Ovary (tissue), 9 donors: ENCODE data around the gene RDH11. TPM values are rescaled to one million over a fixed set of nuclear protein-coding genes. Genes with fewer than 3 reads are reported as not detected.
A peak's percentile ranks its signal among the peaks of the same experiment; 100 is the strongest.

ENCODE experiments used
- DNase-seq, 5 donors: peaks; one replicate each; pipeline ENCODE4 v3.0.0-alpha.2; 2019 to 2020
- H3K27ac ChIP-seq, 2 donors: fragments of 200-600 bp; one replicate each; pipeline versions ENCODE4 v1.5.1 to v1.8.0; 2019 to 2022
- H3K27me3 ChIP-seq: fragments of 200-600 bp; one replicate; pipeline ENCODE4 v1.8.0; 2022
- H3K36me3 ChIP-seq: fragments of 200-600 bp; sonication (generic); one replicate; pipeline ENCODE4 v1.5.1; 2019
- H3K4me1 ChIP-seq: one replicate; pipeline ENCODE4 v1.8.1; 2013; ENCODE audit warnings: mild to moderate bottlenecking, moderate library complexity; ENCODE audit not compliant: insufficient read depth
- H3K4me3 ChIP-seq: fragments of 200-600 bp; sonication (generic); one replicate; pipeline ENCODE4 v1.5.1; 2017
- H3K9me3 ChIP-seq, 2 donors: fragments of 200-600 bp in 1 of 2; sonication (generic) in 1 of 2; one replicate each; pipeline versions ENCODE4 v1.5.1 to v1.8.1; 2013 to 2019; ENCODE audit warnings: mild to moderate bottlenecking in 1 of 2, moderate library complexity in 1 of 2
- EP300 ChIP-seq: sonication (generic); formaldehyde crosslinking; IDR thresholded peaks from one replicate; pipeline ENCODE4 v1.6.1; 2017; ENCODE audit warnings: antibody characterized with exemption
- POLR2A ChIP-seq: fragments of 450-650 bp; IDR thresholded peaks from one replicate; pipeline ENCODE4 v1.6.1; 2017; ENCODE audit warnings: antibody characterized with exemption, mild to moderate bottlenecking, moderate library complexity
- WGBS, 3 donors: extraction: QIAGEN DNeasy Blood & Tissue Kit in 1 of 3; methylation state at CpG; one replicate each; pipeline versions ENCODE4 v1.1.5 to v1.1.7; 2013 to 2017; 5-methylcytosine and 5-hydroxymethylcytosine counted together
- intact Hi-C, 4 donors: fragments of 100-400 bp; cut with DNase I; formaldehyde crosslinking; loops; one replicate each; pipeline versions ENCODE4 v1.11.0 to v1.15.1; 2022 to 2023
- polyA plus RNA-seq, 2 donors: library from polyadenylated mRNA; stranded (reverse); fragments of 200-250 nt in 1 of 2; fragments of 350-450 nt in 1 of 2; fragmentation: Illumina TruSeq in 1 of 2; extraction: RNeasy Lipid Tissue Mini Kit (QIAGEN cat#74804) in 1 of 2; gene quantifications; one replicate each; pipeline ENCODE4 v1.2.3, GENCODE V29; 2013 to 2014
- total RNA-seq, 7 donors: library from RNA; depleted of rRNA in 2 of 7; stranded (reverse); fragments of >200 nt in 2 of 7; fragmentation: NEBNext Ultra II Directional in 3 of 7; extraction: Animal tissue kit (Norgen Biotek cat#: 25700) in 3 of 7; gene quantifications; one replicate each; pipeline versions ENCODE4 v1.1.0 to v1.2.4, GENCODE V29; 2016 to 2023
- TF ChIP-seq, protein P1 (sequence below), 3 donors: fragments of 450-650 bp in 2 of 3; fragments of 200-600 bp in 1 of 3; IDR thresholded peaks; one replicate each; pipeline versions ENCODE4 v1.5.1 to v1.8.0; 2016 to 2022; ENCODE audit warnings: antibody characterized with exemption in 3 of 3, mild to moderate bottlenecking in 1 of 3
- donor health status: DM: no; HTN: no; CAD: no; lungs with moderate emphysema.
- donor health status: DM: no; HTN: no; CAD: no.
- donor health status: Bipolar disorder and iron deficiency.
- donor health status: DM: yes; HTN: yes; CAD: no.
- donor health status: DM: no; HTN: no; CAD: no.
- donor health status: DM: yes; HTN: yes; CAD: no.

RDH11 gene
- total and polyA plus RNA-seq, 9 donors = 30.3 to 90.0 (median 36.6) TPM

GRCh38 chr14:67674139-67674479 lies 21.5 kb downstream of the RDH11 start:
- Histone ChIP-seq H3K27me3 (no peaks in the 10 kb centered on the region), H3K9me3 (no peaks in the 10 kb centered on the region), H3K4me3 (peak overlapping the region; percentile 97), H3K4me1 (peaks cover 6% of the 10 kb centered on the region), H3K36me3 (no peaks in the 10 kb centered on the region), H3K27ac (peak overlapping the region; percentile 92 to 99)
- peak; percentile 45 to 72 (median 64) for DNase-seq
- TF ChIP-seq, protein P1, sequence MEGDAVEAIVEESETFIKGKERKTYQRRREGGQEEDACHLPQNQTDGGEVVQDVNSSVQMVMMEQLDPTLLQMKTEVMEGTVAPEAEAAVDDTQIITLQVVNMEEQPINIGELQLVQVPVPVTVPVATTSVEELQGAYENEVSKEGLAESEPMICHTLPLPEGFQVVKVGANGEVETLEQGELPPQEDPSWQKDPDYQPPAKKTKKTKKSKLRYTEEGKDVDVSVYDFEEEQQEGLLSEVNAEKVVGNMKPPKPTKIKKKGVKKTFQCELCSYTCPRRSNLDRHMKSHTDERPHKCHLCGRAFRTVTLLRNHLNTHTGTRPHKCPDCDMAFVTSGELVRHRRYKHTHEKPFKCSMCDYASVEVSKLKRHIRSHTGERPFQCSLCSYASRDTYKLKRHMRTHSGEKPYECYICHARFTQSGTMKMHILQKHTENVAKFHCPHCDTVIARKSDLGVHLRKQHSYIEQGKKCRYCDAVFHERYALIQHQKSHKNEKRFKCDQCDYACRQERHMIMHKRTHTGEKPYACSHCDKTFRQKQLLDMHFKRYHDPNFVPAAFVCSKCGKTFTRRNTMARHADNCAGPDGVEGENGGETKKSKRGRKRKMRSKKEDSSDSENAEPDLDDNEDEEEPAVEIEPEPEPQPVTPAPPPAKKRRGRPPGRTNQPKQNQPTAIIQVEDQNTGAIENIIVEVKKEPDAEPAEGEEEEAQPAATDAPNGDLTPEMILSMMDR (IDR thresholded peaks at IDR 0.05) = no peak
- TF ChIP-seq POLR2A (no peak), EP300 (no peak)
- intact Hi-C loops = loop anchor here in 1 of 4 donors (5.0 kb wide), 1 partner anchor 72 kb away; the partner anchor contains the start of gene PIGH
- 0 to 1% (median 1%) methylated on average over 12 to 25 of the region's 25 CpGs for WGBS, 3 donors

GRCh38 chr14:67673451-67673850 lies 22.1 kb downstream of the RDH11 start:
- TF ChIP-seq EP300 = no peak
- Histone ChIP-seq H3K9me3 (no peaks in the 10 kb centered on the region), H3K4me1 (peaks cover 6% of the 10 kb centered on the region), H3K27me3 (no peaks in the 10 kb centered on the region), H3K4me3 (peak overlapping the region; percentile 97), H3K27ac (no peak overlapping the region), H3K36me3 (no peaks in the 10 kb centered on the region)
- WGBS, 3 donors = 22 to 33% (median 26%) methylated on average over 5 of the region's 5 CpGs
- no peak for DNase-seq
- intact Hi-C loops = loop anchor here in 1 of 4 donors (5.0 kb wide), 1 partner anchor 71 kb away; the partner anchor contains the start of gene PIGH

GRCh38 chr14:67668559-67668958 lies 27.0 kb downstream of the RDH11 start:
- no peak overlapping the region for H3K4me3 ChIP-seq
- DNase-seq = no peak
- peaks cover 6% of the 10 kb centered on the region for H3K4me1 ChIP-seq
- TF ChIP-seq POLR2A = no peak
- TF ChIP-seq, protein P1 (IDR thresholded peaks at IDR 0.05) = no peak
- TF ChIP-seq EP300 = no peak
- intact Hi-C loops = no loop called here
- H3K27ac ChIP-seq = no peak overlapping the region
- no peaks in the 10 kb centered on the region for H3K9me3 ChIP-seq
- H3K36me3 ChIP-seq = no peaks in the 10 kb centered on the region
- H3K27me3 ChIP-seq = no peaks in the 10 kb centered on the region

- Histone ChIP-seq H3K4me1 (no peaks in the 10 kb centered on the region), H3K9me3 (no peaks in the 10 kb centered on the region), H3K36me3 (no peaks in the 10 kb centered on the region), H3K27me3 (no peaks in the 10 kb centered on the region), H3K4me3 (no peak overlapping the region), H3K27ac (no peak overlapping the region)
- intact Hi-C loops = no loop called here
- TF ChIP-seq, protein P1 (IDR thresholded peaks at IDR 0.05) = peak; percentile 20 to 58 (median 46)
- no peak for TF ChIP-seq EP300
- TF ChIP-seq POLR2A = no peak
- DNase-seq = peak in 1 of 5 donors; percentile 23
- 10 to 19% (median 13%) methylated on average over 1 of the region's 1 CpG for WGBS, 3 donors
Measured at GRCh38 chr14:67666750-67667449, 28.7 kb downstream of the RDH11 start.

DNA sequence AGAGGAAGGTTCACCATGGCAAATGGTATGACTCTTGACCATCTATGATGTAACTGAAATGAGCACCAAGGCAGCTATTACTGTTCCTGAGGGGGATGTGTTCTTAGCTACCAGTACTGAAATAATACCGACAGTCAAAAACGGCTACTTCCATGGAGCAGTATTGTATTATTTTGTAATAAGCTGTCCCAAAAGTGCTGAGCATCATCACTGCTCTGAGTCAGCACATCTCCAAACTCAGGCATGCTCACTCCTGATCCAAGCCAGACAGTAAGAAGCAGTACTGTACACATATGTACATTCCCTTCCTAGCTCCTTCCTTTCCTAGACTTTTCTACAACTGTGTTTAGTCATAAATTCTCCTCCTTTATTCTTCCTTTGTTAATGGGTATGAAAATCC lies 29.7 kb downstream of the RDH11 start:
- Histone ChIP-seq H3K27ac (no peak overlapping the region), H3K36me3 (no peaks in the 10 kb centered on the region), H3K4me3 (no peak overlapping the region), H3K9me3 (no peaks in the 10 kb centered on the region), H3K27me3 (no peaks in the 10 kb centered on the region), H3K4me1 (no peaks in the 10 kb centered on the region)
- no peak for DNase-seq
- TF ChIP-seq POLR2A (no peak), EP300 (no peak)
- TF ChIP-seq, protein P1 (IDR thresholded peaks at IDR 0.05) = no peak
- intact Hi-C loops = no loop called here
- 67 to 77% (median 74%) methylated on average over 2 of the region's 2 CpGs for WGBS, 3 donors
